Measurements from ENCODE around the gene MFF. TPM values are rescaled to one million over a fixed set of nuclear protein-coding genes. Genes with fewer than 3 reads are reported as not detected.

Gene MFF
- total RNA-seq, 1 experiment from 2014 or later, result 161 TPM

DNA sequence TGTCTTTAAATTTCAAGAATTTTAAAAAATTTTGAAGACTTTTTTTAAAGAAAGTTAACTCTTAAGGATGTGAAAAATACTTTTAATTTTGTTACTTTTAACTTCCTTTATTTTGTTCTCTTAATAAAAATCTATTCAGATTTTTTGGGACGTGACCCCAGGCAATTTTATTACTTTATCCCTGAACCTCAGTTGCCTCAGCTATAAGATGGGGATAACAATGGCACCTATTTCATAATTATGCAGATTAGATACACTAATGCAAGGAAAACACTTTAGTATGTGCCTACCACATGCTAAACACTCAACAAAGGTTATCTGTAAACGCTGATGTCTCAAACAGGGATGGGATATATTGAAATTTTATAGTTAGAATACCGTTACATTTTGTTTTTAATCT is 64.2 kb downstream of the MFF start:
- no peaks in the 10 kb centered on the region for H3K27me3 Mint-ChIP-seq (ENCODE audit: insufficient read depth, unreplicated experiment)
- H3K27ac Mint-ChIP-seq (ENCODE audit: unreplicated experiment), result no peak overlapping the region
- ChIA-PET POLR2A (no interaction called here), CTCF (no interaction called here)
- no TSS peak for BruUV-seq (replicated peaks)
- H3K9me3 Mint-ChIP-seq (ENCODE audit: unreplicated experiment), result no peaks in the 10 kb centered on the region
- Histone ChIP-seq H3K4me3 (ENCODE audit: low read depth, low read length) (no peak overlapping the region), H3K9me3 (no peaks in the 10 kb centered on the region), H3K4me1 (peaks cover 17% of the 10 kb centered on the region), H3K36me3 (ENCODE audit: control insufficient read depth, insufficient read depth, low read length) (no peaks in the 10 kb centered on the region), H3K27me3 (replicated peaks; ENCODE audit: control insufficient read depth, insufficient read depth, low read length) (no peaks in the 10 kb centered on the region)
- H3K4me1 Mint-ChIP-seq (ENCODE audit: low read depth, unreplicated experiment), result peaks cover 14% of the 10 kb centered on the region
- no peak for TF ChIP-seq CTCF (IDR thresholded peaks at IDR 0.05; ENCODE audit: insufficient read depth in 1 of 2, low read depth in 1 of 2, low read length in 1 of 2, severe bottlenecking in 1 of 2, unreplicated experiment in 1 of 2)
- H3K4me3 Mint-ChIP-seq (ENCODE audit: unreplicated experiment), result no peak overlapping the region
- no peak for DNase-seq
- intact Hi-C loops (cut with micrococcal nuclease; ENCODE audit: unreplicated experiment), result no loop called here
- H3K36me3 Mint-ChIP-seq (ENCODE audit: insufficient read depth, unreplicated experiment), result no peaks in the 10 kb centered on the region

- ChIA-PET POLR2A (no interaction called here), CTCF (no interaction called here)
- DNase-seq, result no peak
- peaks cover 13% of the 10 kb centered on the region for H3K4me1 ChIP-seq
- intact Hi-C loops (cut with micrococcal nuclease; ENCODE audit: unreplicated experiment), result no loop called here
- Mint-ChIP-seq H3K27ac (ENCODE audit: unreplicated experiment) (no peak overlapping the region), H3K4me1 (ENCODE audit: low read depth, unreplicated experiment) (peaks cover 14% of the 10 kb centered on the region), H3K4me3 (ENCODE audit: unreplicated experiment) (no peak overlapping the region), H3K9me3 (ENCODE audit: unreplicated experiment) (no peaks in the 10 kb centered on the region), H3K36me3 (ENCODE audit: insufficient read depth, unreplicated experiment) (no peaks in the 10 kb centered on the region), H3K27me3 (ENCODE audit: insufficient read depth, unreplicated experiment) (no peaks in the 10 kb centered on the region)
- H3K27me3 ChIP-seq (replicated peaks; ENCODE audit: control insufficient read depth, insufficient read depth, low read length), result no peaks in the 10 kb centered on the region
- no peaks in the 10 kb centered on the region for H3K9me3 ChIP-seq
- H3K36me3 ChIP-seq (ENCODE audit: control insufficient read depth, insufficient read depth, low read length), result no peaks in the 10 kb centered on the region
- H3K4me3 ChIP-seq (ENCODE audit: low read depth, low read length), result no peak overlapping the region
- no TSS peak for BruUV-seq (replicated peaks)
- no peak for TF ChIP-seq CTCF (IDR thresholded peaks at IDR 0.05; ENCODE audit: insufficient read depth in 1 of 2, low read depth in 1 of 2, low read length in 1 of 2, severe bottlenecking in 1 of 2, unreplicated experiment in 1 of 2)
Measured at GRCh38 chr2:227389661-227390060, 64.6 kb downstream of the MFF start.

DNA sequence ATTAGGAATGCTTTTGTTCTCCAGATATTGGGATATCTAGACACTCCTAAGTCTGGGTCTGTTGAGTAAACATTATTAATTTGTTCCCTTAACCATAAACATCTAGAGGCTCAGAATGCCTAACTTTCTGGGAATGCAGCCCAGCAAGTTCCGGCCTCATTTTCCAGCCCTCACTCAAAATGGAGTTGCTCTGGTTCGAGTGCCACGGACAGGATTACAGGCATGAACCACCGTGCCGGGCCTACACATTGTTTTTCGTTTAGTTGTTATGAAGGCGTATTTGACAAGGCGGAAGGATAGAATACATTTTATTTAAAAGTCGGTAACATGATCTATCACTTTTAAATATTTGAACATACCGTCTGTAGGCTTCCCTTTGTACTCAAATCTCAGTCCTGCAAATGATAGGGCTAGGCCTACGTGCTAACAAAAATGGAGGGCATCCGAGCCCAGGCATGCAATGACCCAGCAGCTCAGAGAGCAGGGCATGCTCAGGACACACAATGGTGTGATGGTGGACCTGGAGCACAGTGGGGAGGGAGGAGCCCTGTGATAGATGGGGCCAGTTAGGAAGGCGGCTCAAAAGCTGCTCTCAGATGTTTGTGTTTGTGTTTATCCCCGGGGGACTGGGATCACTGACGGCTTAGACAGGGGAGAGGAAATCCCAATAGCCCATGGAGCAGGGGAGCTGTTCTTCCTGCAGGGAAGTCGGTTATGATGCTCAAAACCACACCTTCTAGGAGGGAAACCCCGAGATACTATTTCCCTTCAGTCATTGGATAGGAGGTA is 65.6 kb downstream of the MFF start:
- Histone ChIP-seq H3K27me3 (replicated peaks; ENCODE audit: control insufficient read depth, insufficient read depth, low read length) (no peaks in the 10 kb centered on the region), H3K36me3 (ENCODE audit: control insufficient read depth, insufficient read depth, low read length) (no peaks in the 10 kb centered on the region), H3K4me1 (peaks cover 10% of the 10 kb centered on the region; the same call in 1 of the 2 replicates), H3K9me3 (no peaks in the 10 kb centered on the region), H3K4me3 (ENCODE audit: low read depth, low read length) (no peak overlapping the region)
- Mint-ChIP-seq H3K27me3 (ENCODE audit: insufficient read depth, unreplicated experiment) (no peaks in the 10 kb centered on the region), H3K4me1 (ENCODE audit: low read depth, unreplicated experiment) (peaks cover 14% of the 10 kb centered on the region), H3K27ac (ENCODE audit: unreplicated experiment) (no peak overlapping the region), H3K4me3 (ENCODE audit: unreplicated experiment) (no peak overlapping the region), H3K36me3 (ENCODE audit: insufficient read depth, unreplicated experiment) (no peaks in the 10 kb centered on the region), H3K9me3 (ENCODE audit: unreplicated experiment) (no peaks in the 10 kb centered on the region)
- DNase-seq, result no peak
- no peak for TF ChIP-seq CTCF (IDR thresholded peaks at IDR 0.05; ENCODE audit: insufficient read depth in 1 of 2, low read depth in 1 of 2, low read length in 1 of 2, severe bottlenecking in 1 of 2, unreplicated experiment in 1 of 2)
- BruUV-seq (replicated peaks), result no TSS peak
- POLR2A ChIA-PET, result no interaction called here
- CTCF ChIA-PET, result no interaction called here
- intact Hi-C loops (cut with micrococcal nuclease; ENCODE audit: unreplicated experiment), result no loop called here

Data from Caco-2 (cell line).